H7 (cell line): Measurements from ENCODE around the gene IP6K3. TPM values are rescaled to one million over a fixed set of nuclear protein-coding genes. Genes with fewer than 3 reads are reported as not detected.

Experiments used
- DNase-seq: peaks from one replicate; pipeline ENCODE4 v3.0.0; 2012
- H3K27me3 ChIP-seq: 2 replicates; pipeline ENCODE4 v1.6.0; 2011; ENCODE audit warnings: mild to moderate bottlenecking, low read length; ENCODE audit not compliant: control insufficient read depth, insufficient read depth
- H3K36me3 ChIP-seq: replicated peaks from 2 replicates; pipeline ENCODE4 v1.5.1; 2011; ENCODE audit warnings: low read length; ENCODE audit not compliant: control insufficient read depth, insufficient read depth
- H3K4me3 ChIP-seq: 2 replicates; pipeline ENCODE4 v1.5.1; 2011; ENCODE audit warnings: low read depth, mild to moderate bottlenecking, control low read depth, low read length, moderate library complexity; ENCODE audit not compliant: insufficient read depth
- total RNA-seq: library from RNA; depleted of rRNA; stranded (reverse); fragments of >200 nt; shearing (Covaris generic); gene quantifications from 2 replicates; pipeline ENCODE4 v1.2.3, GENCODE V29; 2014

IP6K3 gene
- total RNA-seq, 1 experiment from 2014 or later, result 0.07 TPM

- peak; percentile 43 for DNase-seq
- H3K36me3 ChIP-seq, result peaks cover 18% of the 10 kb centered on the region
- H3K4me3 ChIP-seq, result no peak overlapping the region
- H3K27me3 ChIP-seq, result no peaks in the 10 kb centered on the region
Measured at GRCh38 chr6:33686225-33686924, 60.3 kb downstream of the IP6K3 start.

GRCh38 chr6:33685411-33686224 lies 61.1 kb downstream of the IP6K3 start:
- Histone ChIP-seq H3K36me3 (peaks cover 19% of the 10 kb centered on the region), H3K27me3 (no peaks in the 10 kb centered on the region)
- DNase-seq, result no peak

GRCh38 chr6:33684983-33685382 lies 61.7 kb downstream of the IP6K3 start:
- Histone ChIP-seq H3K27me3 (no peaks in the 10 kb centered on the region), H3K36me3 (peaks cover 19% of the 10 kb centered on the region), H3K4me3 (no peak overlapping the region)
- peak; percentile 61 for DNase-seq

More at GRCh38 chr6:33685411-33686224, 61.1 kb downstream of the IP6K3 start:
- H3K4me3 ChIP-seq, result no peak overlapping the region

- H3K36me3 ChIP-seq, result peaks cover 19% of the 10 kb centered on the region
- H3K4me3 ChIP-seq, result no peak overlapping the region
- no peaks in the 10 kb centered on the region for H3K27me3 ChIP-seq
- DNase-seq, result peak; percentile 57
Measured at GRCh38 chr6:33684428-33684896, 62.2 kb downstream of the IP6K3 start.

- Histone ChIP-seq H3K27me3 (no peaks in the 10 kb centered on the region), H3K36me3 (peaks cover 21% of the 10 kb centered on the region), H3K4me3 (no peak overlapping the region)
- peak; percentile 54 for DNase-seq
Measured at GRCh38 chr6:33683576-33684427, 62.9 kb downstream of the IP6K3 start.

- H3K36me3 ChIP-seq, result peaks cover 20% of the 10 kb centered on the region
- peak; percentile 55 for DNase-seq
- H3K27me3 ChIP-seq, result no peaks in the 10 kb centered on the region
- H3K4me3 ChIP-seq, result no peak overlapping the region
Measured at GRCh38 chr6:33683051-33683571, 63.6 kb downstream of the IP6K3 start.

GRCh38 chr6:33682341-33682740 lies 64.4 kb downstream of the IP6K3 start:
- peaks cover 24% of the 10 kb centered on the region for H3K36me3 ChIP-seq
- H3K4me3 ChIP-seq, result no peak overlapping the region
- DNase-seq, result peak; percentile 47
- no peaks in the 10 kb centered on the region for H3K27me3 ChIP-seq

- Histone ChIP-seq H3K27me3 (no peaks in the 10 kb centered on the region), H3K36me3 (peaks cover 21% of the 10 kb centered on the region), H3K4me3 (no peak overlapping the region)
- no peak for DNase-seq
Measured at GRCh38 chr6:33679761-33680160, 66.9 kb downstream of the IP6K3 start.

GRCh38 chr6:33678932-33679490 lies 67.7 kb downstream of the IP6K3 start:
- no peak for DNase-seq
- Histone ChIP-seq H3K36me3 (peaks cover 18% of the 10 kb centered on the region), H3K4me3 (no peak overlapping the region), H3K27me3 (no peaks in the 10 kb centered on the region)

GRCh38 chr6:33678233-33678931 lies 68.3 kb downstream of the IP6K3 start:
- Histone ChIP-seq H3K27me3 (no peaks in the 10 kb centered on the region), H3K36me3 (peaks cover 20% of the 10 kb centered on the region), H3K4me3 (no peak overlapping the region)
- no peak for DNase-seq

GRCh38 chr6:33677689-33678088 lies 69.0 kb downstream of the IP6K3 start:
- Histone ChIP-seq H3K27me3 (no peaks in the 10 kb centered on the region), H3K36me3 (peaks cover 19% of the 10 kb centered on the region), H3K4me3 (no peak overlapping the region)
- DNase-seq, result no peak

GRCh38 chr6:33677143-33677660 lies 69.5 kb downstream of the IP6K3 start:
- no peak overlapping the region for H3K4me3 ChIP-seq
- H3K36me3 ChIP-seq, result peaks cover 19% of the 10 kb centered on the region
- no peak for DNase-seq
- H3K27me3 ChIP-seq, result no peaks in the 10 kb centered on the region

GRCh38 chr6:33676416-33677142 lies 70.1 kb downstream of the IP6K3 start:
- Histone ChIP-seq H3K36me3 (peaks cover 19% of the 10 kb centered on the region), H3K27me3 (no peaks in the 10 kb centered on the region), H3K4me3 (no peak overlapping the region)
- no peak for DNase-seq
